HFF-Myc (cell line): ENCODE results near the gene REPS2.

Source experiments
- DNase-seq: peaks from one replicate; pipeline ENCODE4 v3.0.0-alpha.2; 2011; ENCODE audit warnings: low read depth; ENCODE audit errors: extremely low read depth
- H3K4me3 ChIP-seq: replicated peaks from 2 replicates; pipeline ENCODE4 v1.5.1; 2011; ENCODE audit warnings: low read depth, mild to moderate bottlenecking, control low read depth, low read length
- CTCF ChIP-seq: IDR thresholded peaks from 2 replicates; pipeline ENCODE4 v1.5.1; 2012; ENCODE audit warnings: mild to moderate bottlenecking, low read depth, low read length, control low read depth; ENCODE audit errors: missing control alignments

The REPS2 gene

GRCh38 chrX:16994736-16995135, 48.3 kb downstream of the REPS2 start:
- no peak for TF ChIP-seq CTCF
- DNase-seq, result no peak
- no peak overlapping the region for H3K4me3 ChIP-seq

- TF ChIP-seq CTCF, result no peak
- no peak overlapping the region for H3K4me3 ChIP-seq
- DNase-seq, result no peak
These were observed 50.9 kb downstream of the REPS2 start for GRCh38 chrX:16997313-16997712.

- no peak for DNase-seq
- no peak for TF ChIP-seq CTCF
These were observed 52.8 kb downstream of the REPS2 start for GRCh38 chrX:16999275-16999674.

GRCh38 chrX:17000751-17001150, 54.3 kb downstream of the REPS2 start:
- no peak for TF ChIP-seq CTCF
- no peak for DNase-seq
- H3K4me3 ChIP-seq, result no peak overlapping the region

More at GRCh38 chrX:16999275-16999674, 52.8 kb downstream of the REPS2 start:
- H3K4me3 ChIP-seq, result no peak overlapping the region

- H3K4me3 ChIP-seq, result no peak overlapping the region
- TF ChIP-seq CTCF, result no peak
- no peak for DNase-seq
These were observed 59.4 kb downstream of the REPS2 start for GRCh38 chrX:17005712-17006368.

GRCh38 chrX:17007134-17007768, 60.8 kb downstream of the REPS2 start:
- peak; percentile 52 for TF ChIP-seq CTCF
- DNase-seq, result no peak
- H3K4me3 ChIP-seq, result no peak overlapping the region
